ENCODE measurements around the gene TMEM231.
A peak's percentile ranks its signal among the peaks of the same experiment; 100 is the strongest.
"Not testable (repeated sequence)": the region's sequence is repeated elsewhere in the genome, so short reads cannot be mapped to it uniquely, and the experiment has no call there.

TMEM231 gene

GRCh38 chr16:75555707-75556430 is at the start of gene TMEM231:
TMEM231 (minus strand) TSS chr16:75556252; CDS start chr16:75556209, 43 bp downstream.
- DNase-seq = peak; percentile 60

- DNase-seq = no peak
Measured at GRCh38 chr16:75603241-75603640, 47.2 kb upstream of the TMEM231 start.

DNA sequence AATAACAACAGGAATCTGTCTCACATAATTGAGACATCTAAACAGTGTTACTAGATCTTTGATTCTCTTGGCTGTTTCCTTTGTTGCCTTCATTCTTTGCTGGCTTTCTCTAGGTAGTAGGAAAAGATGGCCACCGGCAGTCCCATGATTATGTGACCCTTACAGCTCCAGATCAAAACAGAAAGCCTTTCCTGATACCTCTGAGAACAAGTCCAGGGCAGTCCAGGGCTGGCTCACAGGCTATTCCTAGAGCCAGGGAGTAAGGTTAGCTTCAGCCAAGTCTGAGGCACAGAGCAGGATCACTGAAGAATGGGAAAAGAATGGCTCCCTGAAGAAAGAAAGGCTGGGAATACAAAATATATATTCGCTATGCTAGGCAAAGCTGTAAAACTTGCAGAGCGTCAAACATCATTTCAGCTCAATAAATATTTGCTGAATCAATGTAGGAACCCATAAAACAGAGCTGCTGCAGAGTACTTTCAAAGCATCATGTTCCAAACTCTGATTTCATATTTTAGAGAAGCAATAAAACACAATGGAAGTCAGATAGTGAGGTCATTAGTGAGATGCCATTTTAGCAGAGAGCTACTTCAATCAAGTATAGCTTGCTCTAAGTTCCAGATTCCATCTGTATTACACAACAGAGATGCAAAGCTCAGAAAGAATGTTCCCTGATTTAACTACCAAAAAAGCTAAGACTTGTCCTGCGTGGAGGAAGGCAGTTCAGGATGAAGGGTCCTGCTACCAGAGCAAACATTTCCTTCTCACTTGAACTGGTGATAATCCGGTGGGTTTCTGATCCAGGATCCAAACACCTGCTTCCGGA is 43.6 kb upstream of the TMEM231 start:
- no peak for DNase-seq

DNA sequence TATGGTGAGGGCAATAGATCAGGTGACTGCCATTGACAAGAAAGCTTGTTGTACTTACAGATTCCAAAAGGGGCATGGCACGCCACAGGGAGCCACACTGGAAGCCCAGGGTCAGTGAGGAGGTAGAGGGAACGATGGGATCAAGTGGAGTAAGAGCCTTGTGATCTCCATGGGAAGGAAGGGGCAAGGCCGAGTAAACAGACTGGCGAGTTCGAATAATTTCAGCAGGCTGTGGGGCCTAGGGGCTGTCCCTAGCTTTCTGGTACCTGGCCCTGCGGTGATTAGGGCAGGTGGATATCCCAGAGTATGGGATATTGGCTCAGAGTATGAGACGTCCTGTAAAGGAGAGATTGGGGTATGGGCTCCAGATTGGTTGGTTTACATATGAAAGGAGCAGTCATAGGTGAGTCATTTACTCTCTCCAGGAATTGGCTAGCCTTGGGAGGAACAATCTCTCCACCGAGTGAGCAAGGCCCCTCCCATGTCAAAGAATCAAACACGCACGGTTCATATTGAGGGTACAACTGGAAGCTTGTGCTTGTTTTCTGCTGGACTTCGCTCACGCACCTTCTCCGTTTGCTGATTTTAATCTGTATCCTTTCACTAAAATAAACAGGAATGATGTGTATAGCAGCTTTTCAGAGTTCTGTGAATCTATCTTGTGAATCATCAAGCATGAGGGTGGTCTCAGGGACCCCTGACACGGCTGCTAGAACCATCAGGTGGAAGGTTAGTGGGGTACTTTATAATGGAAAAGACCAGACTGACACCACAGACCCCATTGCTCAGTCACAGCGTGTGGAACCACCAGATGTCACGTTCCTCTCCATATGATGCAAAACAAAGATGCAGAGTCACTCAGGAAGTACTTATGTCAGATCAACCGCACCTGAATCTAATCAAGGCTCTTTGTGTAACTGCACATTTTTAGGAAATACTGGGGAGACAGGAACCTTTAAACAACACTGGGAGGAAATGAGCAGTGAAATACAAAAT is 38.1 kb upstream of the TMEM231 start:
- DNase-seq = no peak

DNA sequence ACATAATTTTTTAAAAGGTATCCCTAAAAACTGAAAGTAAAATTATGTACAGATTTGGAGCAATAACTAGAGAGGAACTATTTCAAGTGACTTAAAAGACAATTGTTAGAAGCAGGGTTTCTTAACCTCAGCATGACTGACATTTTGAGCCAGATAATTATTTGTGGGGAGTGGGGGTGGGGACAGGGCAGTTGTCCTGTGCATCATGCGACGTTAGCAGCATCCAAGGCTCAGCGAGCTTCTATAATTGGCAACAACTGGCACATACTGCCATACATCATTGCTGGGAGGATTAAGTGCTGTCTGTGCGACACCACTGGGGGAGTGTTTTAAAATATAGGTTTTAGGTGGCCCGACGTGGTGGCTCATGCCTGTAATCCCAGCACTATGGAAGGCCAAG is 37.3 kb upstream of the TMEM231 start:
- DNase-seq = no peak

DNA sequence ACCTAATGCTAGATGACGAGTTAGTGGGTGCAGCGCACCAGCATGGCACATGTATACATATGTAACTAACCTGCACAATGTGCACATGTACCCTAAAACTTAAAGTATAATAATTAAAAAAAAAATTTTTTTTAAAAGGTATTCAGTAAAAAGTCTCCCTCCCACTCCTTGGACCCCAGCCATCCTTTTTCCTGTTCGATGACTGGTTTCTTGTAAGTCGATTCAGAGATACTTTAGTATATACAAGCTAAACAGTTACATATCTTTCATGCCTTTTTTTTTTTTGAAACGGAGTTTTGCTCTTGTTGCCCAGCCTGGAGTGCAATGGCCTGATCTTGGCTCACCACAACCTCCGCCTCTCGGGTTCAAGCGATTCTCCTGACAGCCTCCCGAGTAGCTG is 35.9 kb upstream of the TMEM231 start:
- not testable (repeated sequence) for DNase-seq

GRCh38 chr16:75590920-75591843 is 35.1 kb upstream of the TMEM231 start:
- no peak for DNase-seq

DNA sequence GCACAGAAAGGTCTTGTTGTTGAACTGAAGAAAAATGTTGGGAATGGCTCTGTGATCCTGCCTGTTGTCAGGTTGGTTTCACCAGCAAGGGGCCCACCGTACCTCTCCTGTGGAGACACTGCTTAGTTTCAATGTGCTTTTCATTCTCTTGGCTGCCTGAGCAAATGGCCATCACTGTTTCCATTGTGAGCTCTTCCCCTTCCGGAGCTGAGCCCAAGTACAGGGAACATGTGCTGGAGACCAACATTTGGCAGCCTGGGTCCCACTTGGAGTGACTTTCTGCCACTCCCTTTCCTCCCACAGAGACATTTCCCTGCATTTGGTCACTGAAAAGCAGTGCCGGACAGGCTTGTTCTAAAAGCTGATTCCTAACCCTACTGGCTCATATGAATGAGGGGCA is 33.3 kb upstream of the TMEM231 start:
- DNase-seq = no peak

- no peak for DNase-seq
Measured at GRCh38 chr16:75588716-75589115, 32.7 kb upstream of the TMEM231 start.

DNA sequence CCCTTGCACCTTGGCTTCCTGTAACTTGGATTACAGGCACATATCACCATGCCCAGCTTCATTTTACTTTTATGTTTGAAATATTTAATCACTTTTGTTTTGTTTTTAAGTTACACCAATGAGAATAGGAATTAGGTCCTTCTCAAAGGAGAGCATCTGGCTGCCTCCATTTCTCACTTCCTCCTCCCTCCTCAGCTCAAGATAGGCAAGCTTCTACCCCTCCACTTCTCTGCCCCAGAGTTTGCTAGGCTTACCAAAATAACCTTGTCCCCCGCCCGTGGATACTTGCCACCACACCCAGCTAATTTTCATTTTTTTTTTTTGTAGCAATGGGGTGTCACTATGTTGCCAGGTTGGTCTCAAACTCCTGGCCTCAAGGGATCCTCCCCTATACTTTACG is 28.1 kb upstream of the TMEM231 start:
- no peak for DNase-seq

- no peak for DNase-seq
Measured at GRCh38 chr16:75579281-75579834, 23.3 kb upstream of the TMEM231 start.

- DNase-seq = no peak
Measured at GRCh38 chr16:75578725-75579124, 22.7 kb upstream of the TMEM231 start.

GRCh38 chr16:75578212-75578611 is 22.2 kb upstream of the TMEM231 start:
- DNase-seq = no peak

GRCh38 chr16:75576384-75576811 is 20.3 kb upstream of the TMEM231 start:
- DNase-seq = no peak

GRCh38 chr16:75575958-75576357 is 19.9 kb upstream of the TMEM231 start:
- no peak for DNase-seq

- DNase-seq = no peak
Measured at GRCh38 chr16:75573955-75574354, 17.9 kb upstream of the TMEM231 start.

GRCh38 chr16:75572864-75573542 is 17.0 kb upstream of the TMEM231 start:
- DNase-seq = no peak

DNA sequence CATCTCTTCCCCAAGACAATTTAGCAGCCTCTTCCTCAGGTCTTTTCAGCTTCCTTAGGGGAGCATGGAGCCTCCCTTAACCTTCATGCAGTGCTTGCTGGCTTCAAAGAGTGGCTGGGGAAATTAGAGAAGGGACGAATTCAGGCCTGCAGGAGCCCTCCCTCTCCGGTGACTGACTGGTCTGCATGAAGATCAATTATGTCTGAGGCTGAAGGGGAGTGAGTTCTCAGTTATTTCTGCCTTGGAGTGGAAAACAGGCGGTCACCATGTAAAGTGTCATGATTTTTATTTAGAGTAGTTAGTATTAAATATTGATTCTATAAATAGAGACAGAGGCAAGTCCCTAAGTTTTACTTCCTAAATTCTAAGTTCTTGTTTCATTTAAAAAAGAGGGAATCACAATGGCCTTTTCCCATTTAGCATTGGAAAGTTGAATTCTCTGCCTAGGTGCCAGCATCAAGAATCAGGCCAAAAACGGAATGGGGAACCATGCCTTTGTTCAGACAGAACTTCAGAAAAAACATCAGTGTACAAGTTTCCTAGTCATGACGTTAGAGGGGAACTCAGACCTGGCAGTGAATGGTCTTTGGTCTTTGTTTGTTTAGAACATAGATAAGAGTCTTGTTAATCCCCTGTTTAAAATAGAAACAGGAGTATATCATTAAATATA is 14.5 kb upstream of the TMEM231 start:
- no peak for DNase-seq

- no peak for DNase-seq
Measured at GRCh38 chr16:75567911-75568310, 11.9 kb upstream of the TMEM231 start.

GRCh38 chr16:75566758-75567255 is 10.8 kb upstream of the TMEM231 start:
- DNase-seq = no peak
